ENCODE measurements around the gene CCDC102A. TPM values are rescaled to one million over a fixed set of nuclear protein-coding genes. Genes with fewer than 3 reads are reported as not detected.

The CCDC102A gene
- total RNA-seq, 4 donors from 2014 or later = 2.2 to 17.7 (median 3.7) TPM

GRCh38 chr16:57484515-57485005, 51.8 kb downstream of the CCDC102A start:
- H3K27ac ChIP-seq = peak overlapping the region in 2 of 4 donors; percentile 80 to 85
- no peaks in the 10 kb centered on the region for H3K27me3 ChIP-seq
- 91% methylated on average over 8 of the region's 8 CpGs; no CpG with 5 or more reads in 1 of the 2 donors for WGBS, 2 donors (ENCODE audit: low coverage in 1 of 2)
- intact Hi-C loops (cut with DNase I; ENCODE audit: low total_unique reads) = no loop called here
- peaks cover 8 to 38% (median 35%) of the 10 kb centered on the region in 4 donors for H3K4me1 ChIP-seq
- TF ChIP-seq, protein P1, sequence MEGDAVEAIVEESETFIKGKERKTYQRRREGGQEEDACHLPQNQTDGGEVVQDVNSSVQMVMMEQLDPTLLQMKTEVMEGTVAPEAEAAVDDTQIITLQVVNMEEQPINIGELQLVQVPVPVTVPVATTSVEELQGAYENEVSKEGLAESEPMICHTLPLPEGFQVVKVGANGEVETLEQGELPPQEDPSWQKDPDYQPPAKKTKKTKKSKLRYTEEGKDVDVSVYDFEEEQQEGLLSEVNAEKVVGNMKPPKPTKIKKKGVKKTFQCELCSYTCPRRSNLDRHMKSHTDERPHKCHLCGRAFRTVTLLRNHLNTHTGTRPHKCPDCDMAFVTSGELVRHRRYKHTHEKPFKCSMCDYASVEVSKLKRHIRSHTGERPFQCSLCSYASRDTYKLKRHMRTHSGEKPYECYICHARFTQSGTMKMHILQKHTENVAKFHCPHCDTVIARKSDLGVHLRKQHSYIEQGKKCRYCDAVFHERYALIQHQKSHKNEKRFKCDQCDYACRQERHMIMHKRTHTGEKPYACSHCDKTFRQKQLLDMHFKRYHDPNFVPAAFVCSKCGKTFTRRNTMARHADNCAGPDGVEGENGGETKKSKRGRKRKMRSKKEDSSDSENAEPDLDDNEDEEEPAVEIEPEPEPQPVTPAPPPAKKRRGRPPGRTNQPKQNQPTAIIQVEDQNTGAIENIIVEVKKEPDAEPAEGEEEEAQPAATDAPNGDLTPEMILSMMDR (IDR thresholded peaks at IDR 0.05) = no peak
- TF ChIP-seq EP300 (IDR thresholded peaks at IDR 0.05; ENCODE audit: low read depth) (no peak), POLR2AphosphoS5 (IDR thresholded peaks at IDR 0.05) (no peak), POLR2A (IDR thresholded peaks at IDR 0.05) (no peak)
- in situ Hi-C loops (cut with MboI; ENCODE audit: low pct_ligation_motif_present in 1 of 4, low pct_unique_long_range_greater_than_20kb in 1 of 4, low sequenced_read_pairs in 3 of 4) = no loop called here
- no peaks in the 10 kb centered on the region for H3K9me3 ChIP-seq
- H3K36me3 ChIP-seq = no peaks in the 10 kb centered on the region
- no peak for DNase-seq
- H3K4me3 ChIP-seq = no peak overlapping the region

GRCh38 chr16:57483725-57484514, 52.5 kb downstream of the CCDC102A start:
- no peak for DNase-seq
- peaks cover 8 to 43% (median 41%) of the 10 kb centered on the region in 4 donors for H3K4me1 ChIP-seq
- TF ChIP-seq, protein P1 (IDR thresholded peaks at IDR 0.05) = no peak
- TF ChIP-seq EP300 (IDR thresholded peaks at IDR 0.05; ENCODE audit: low read depth) (no peak), POLR2AphosphoS5 (IDR thresholded peaks at IDR 0.05) (no peak), POLR2A (IDR thresholded peaks at IDR 0.05) (no peak)
- H3K36me3 ChIP-seq = no peaks in the 10 kb centered on the region
- no peak overlapping the region for H3K27ac ChIP-seq
- no peaks in the 10 kb centered on the region for H3K27me3 ChIP-seq
- no peaks in the 10 kb centered on the region for H3K9me3 ChIP-seq
- intact Hi-C loops (cut with DNase I; ENCODE audit: low total_unique reads) = no loop called here
- no peak overlapping the region for H3K4me3 ChIP-seq
- in situ Hi-C loops (cut with MboI; ENCODE audit: low pct_ligation_motif_present in 1 of 4, low pct_unique_long_range_greater_than_20kb in 1 of 4, low sequenced_read_pairs in 3 of 4) = no loop called here
- 83% methylated on average over 19 of the region's 19 CpGs; no CpG with 5 or more reads in 1 of the 2 donors for WGBS, 2 donors (ENCODE audit: low coverage in 1 of 2)

DNA sequence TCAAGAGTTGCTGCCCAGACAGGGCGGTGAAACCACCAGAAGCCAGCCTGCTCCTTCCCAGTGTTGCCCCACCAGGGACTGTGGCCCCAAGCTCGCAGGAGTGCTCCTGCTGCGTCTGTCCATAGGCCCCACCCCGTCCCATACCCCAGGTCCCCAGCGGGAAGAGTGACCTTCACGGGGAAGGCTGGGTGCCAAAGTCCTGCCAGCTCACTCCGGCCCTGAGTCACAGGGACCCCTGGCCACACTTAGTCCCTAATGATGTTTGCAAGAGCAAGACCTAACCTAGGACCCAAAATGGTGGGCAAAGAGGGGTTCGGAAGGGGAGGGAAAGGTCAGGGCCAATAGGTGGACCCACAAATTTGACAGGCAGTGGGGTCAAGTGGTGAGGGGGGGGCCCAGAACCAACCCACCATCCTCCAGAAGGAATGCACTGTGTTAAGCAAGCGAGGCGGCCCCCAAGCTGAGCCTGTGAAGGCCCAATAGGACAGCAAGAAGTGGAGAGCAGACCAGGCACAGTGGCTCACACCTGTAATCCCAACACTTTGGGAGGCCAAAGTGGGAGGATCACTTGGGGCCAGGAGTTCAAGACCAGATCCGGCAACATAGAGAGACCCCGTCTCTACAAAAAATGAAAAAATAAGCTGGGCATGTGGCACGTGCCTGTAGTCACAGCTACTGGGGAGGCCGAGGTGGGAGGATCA, 53.4 kb downstream of the CCDC102A start:
- 90 to 91% methylated on average over 4 to 13 of the region's 14 CpGs for WGBS, 2 donors (ENCODE audit: low coverage in 1 of 2)
- Histone ChIP-seq H3K27me3 (no peaks in the 10 kb centered on the region), H3K9me3 (no peaks in the 10 kb centered on the region), H3K4me1 (peaks cover 14 to 50% (median 45%) of the 10 kb centered on the region in 4 donors), H3K36me3 (no peaks in the 10 kb centered on the region), H3K27ac (no peak overlapping the region), H3K4me3 (no peak overlapping the region)
- in situ Hi-C loops (cut with MboI; ENCODE audit: low pct_ligation_motif_present in 1 of 4, low pct_unique_long_range_greater_than_20kb in 1 of 4, low sequenced_read_pairs in 3 of 4) (no loop called here), intact Hi-C loops (cut with DNase I; ENCODE audit: low total_unique reads) (no loop called here)
- TF ChIP-seq EP300 (IDR thresholded peaks at IDR 0.05; ENCODE audit: low read depth) = no peak
- TF ChIP-seq, protein P1 (IDR thresholded peaks at IDR 0.05) = no peak
- no peak for DNase-seq

GRCh38 chr16:57481421-57481820, 55.0 kb downstream of the CCDC102A start:
- in situ Hi-C loops (cut with MboI; ENCODE audit: low pct_ligation_motif_present in 1 of 4, low pct_unique_long_range_greater_than_20kb in 1 of 4, low sequenced_read_pairs in 3 of 4) (no loop called here), intact Hi-C loops (cut with DNase I; ENCODE audit: low total_unique reads) (no loop called here)
- no peak for DNase-seq
- Histone ChIP-seq H3K36me3 (no peaks in the 10 kb centered on the region), H3K27me3 (no peaks in the 10 kb centered on the region), H3K4me3 (no peak overlapping the region), H3K4me1 (peaks cover 18 to 44% (median 38%) of the 10 kb centered on the region in 4 donors), H3K27ac (peak overlapping the region in 2 of 4 donors; percentile 88 to 89), H3K9me3 (no peaks in the 10 kb centered on the region)
- WGBS, 2 donors (ENCODE audit: low coverage in 1 of 2) = 92 to 100% methylated on average over 1 to 4 of the region's 4 CpGs
- TF ChIP-seq, protein P1 (IDR thresholded peaks at IDR 0.05) = no peak
